ENCODE data around the gene PRPF31. TPM values are rescaled to one million over a fixed set of nuclear protein-coding genes. Genes with fewer than 3 reads are reported as not detected.

The PRPF31 gene
- total RNA-seq, 1 experiment from 2014 or later = 106 TPM

DNA sequence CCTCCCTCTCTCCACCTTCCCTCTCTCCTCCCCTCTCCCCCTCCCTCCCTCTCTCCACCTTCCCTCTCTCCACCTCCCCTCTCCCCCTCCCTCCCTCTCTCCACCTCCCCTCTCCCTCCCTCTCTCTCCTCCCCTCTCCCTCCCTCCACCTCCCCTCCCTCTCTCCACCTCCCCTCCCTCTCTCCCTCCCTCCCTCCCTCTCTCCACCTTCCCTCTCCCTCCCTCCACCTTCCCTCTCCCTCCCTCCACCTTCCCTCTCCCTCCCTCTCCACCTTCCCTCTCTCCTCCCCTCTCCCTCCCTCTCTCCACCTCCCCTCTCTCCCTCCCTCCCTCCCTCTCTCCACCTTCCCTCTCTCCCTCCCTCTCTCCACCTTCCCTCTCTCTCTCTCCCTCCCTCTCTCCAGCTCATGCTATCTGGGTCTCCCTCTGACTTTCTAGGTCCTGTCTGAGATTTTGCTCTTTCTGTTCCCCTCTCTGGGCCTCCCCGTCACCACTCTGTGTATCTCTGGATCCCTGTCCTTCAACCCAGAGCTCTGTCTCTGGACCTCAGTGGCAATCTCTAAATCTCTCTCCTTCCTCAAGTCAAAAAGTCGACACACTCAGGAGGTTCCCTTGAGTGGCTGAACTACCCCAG is 18.5 kb downstream of the PRPF31 start:
- TF ChIP-seq, protein P1, sequence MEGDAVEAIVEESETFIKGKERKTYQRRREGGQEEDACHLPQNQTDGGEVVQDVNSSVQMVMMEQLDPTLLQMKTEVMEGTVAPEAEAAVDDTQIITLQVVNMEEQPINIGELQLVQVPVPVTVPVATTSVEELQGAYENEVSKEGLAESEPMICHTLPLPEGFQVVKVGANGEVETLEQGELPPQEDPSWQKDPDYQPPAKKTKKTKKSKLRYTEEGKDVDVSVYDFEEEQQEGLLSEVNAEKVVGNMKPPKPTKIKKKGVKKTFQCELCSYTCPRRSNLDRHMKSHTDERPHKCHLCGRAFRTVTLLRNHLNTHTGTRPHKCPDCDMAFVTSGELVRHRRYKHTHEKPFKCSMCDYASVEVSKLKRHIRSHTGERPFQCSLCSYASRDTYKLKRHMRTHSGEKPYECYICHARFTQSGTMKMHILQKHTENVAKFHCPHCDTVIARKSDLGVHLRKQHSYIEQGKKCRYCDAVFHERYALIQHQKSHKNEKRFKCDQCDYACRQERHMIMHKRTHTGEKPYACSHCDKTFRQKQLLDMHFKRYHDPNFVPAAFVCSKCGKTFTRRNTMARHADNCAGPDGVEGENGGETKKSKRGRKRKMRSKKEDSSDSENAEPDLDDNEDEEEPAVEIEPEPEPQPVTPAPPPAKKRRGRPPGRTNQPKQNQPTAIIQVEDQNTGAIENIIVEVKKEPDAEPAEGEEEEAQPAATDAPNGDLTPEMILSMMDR (IDR thresholded peaks at IDR 0.05; ENCODE audit: unreplicated experiment) = no peak
- no peak overlapping the region for H3K4me3 Mint-ChIP-seq (ENCODE audit: low read depth, unreplicated experiment)
- H3K27ac Mint-ChIP-seq (ENCODE audit: unreplicated experiment) = no peak overlapping the region
- H3K4me1 Mint-ChIP-seq (ENCODE audit: low read depth, unreplicated experiment) = peaks cover 7% of the 10 kb centered on the region
- BruUV-seq (replicated peaks) = no TSS peak
- H3K36me3 Mint-ChIP-seq (ENCODE audit: insufficient read depth, unreplicated experiment) = peaks cover 52% of the 10 kb centered on the region
- intact Hi-C loops (cut with micrococcal nuclease; ENCODE audit: unreplicated experiment) = no loop called here
- CTCF ChIA-PET = no interaction called here
- H3K27me3 Mint-ChIP-seq (ENCODE audit: unreplicated experiment) = peaks cover 13% of the 10 kb centered on the region
- no peak for DNase-seq
- H3K9me3 Mint-ChIP-seq (ENCODE audit: low read depth, unreplicated experiment) = peaks cover 3% of the 10 kb centered on the region

DNA sequence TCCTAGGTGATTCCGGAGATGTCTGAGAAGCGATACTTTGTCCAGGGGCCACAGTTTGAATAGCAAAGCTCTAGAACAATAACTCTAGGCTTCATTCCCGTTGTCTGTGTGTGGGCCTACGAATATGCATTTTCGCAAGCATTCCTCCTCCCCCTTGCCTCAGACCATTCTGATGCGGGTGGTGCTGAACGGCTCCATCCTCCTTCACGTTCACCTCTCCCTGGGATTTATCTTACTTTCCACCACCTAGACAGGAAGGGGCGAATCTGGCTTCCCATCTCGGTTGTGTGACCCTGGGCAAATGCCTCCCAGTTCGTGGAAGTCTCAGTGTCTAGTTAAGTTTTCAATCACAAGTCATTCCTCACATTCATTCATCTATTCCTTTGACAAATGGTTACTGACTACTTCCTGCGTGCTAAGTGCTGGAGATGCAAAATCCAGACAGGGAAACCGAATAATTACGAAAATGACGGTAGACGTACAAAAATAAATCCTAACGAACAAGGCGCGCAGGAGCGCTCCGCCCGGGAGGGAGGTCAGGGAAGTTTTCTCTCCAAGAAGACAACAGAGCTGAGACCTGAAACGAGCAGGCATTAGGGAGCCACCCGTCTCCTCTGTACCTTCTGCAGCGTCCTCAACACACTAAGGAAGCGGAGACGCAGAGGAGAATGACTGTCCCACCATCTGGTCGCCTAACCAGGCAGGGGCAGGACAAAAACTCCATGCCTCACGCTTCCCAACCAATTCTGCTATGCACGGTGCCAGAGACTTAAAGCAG is 20.7 kb downstream of the PRPF31 start:
- H3K27me3 Mint-ChIP-seq (ENCODE audit: unreplicated experiment) = peaks cover 13% of the 10 kb centered on the region
- H3K4me1 Mint-ChIP-seq (ENCODE audit: low read depth, unreplicated experiment) = peaks cover 26% of the 10 kb centered on the region
- no peak for DNase-seq
- CTCF ChIA-PET = interaction anchor here (0.5 to 1.7 kb wide), 8 partner anchors 10 to 343 kb away, joined by 3 to 12 read pairs (median 6); partner anchors contain the start of genes LENG1, MBOAT7, PRPF31 and TFPT
- intact Hi-C loops (cut with micrococcal nuclease; ENCODE audit: unreplicated experiment) = no loop called here
- TF ChIP-seq, protein P1 (IDR thresholded peaks at IDR 0.05; ENCODE audit: unreplicated experiment) = no peak
- peaks cover 59% of the 10 kb centered on the region for H3K36me3 Mint-ChIP-seq (ENCODE audit: insufficient read depth, unreplicated experiment)
- BruUV-seq (replicated peaks) = TSS peak; percentile 95
- peaks cover 3% of the 10 kb centered on the region for H3K9me3 Mint-ChIP-seq (ENCODE audit: low read depth, unreplicated experiment)
- H3K4me3 Mint-ChIP-seq (ENCODE audit: low read depth, unreplicated experiment) = peak overlapping the region; percentile 84
- peak overlapping the region; percentile 96 for H3K27ac Mint-ChIP-seq (ENCODE audit: unreplicated experiment)

DNA sequence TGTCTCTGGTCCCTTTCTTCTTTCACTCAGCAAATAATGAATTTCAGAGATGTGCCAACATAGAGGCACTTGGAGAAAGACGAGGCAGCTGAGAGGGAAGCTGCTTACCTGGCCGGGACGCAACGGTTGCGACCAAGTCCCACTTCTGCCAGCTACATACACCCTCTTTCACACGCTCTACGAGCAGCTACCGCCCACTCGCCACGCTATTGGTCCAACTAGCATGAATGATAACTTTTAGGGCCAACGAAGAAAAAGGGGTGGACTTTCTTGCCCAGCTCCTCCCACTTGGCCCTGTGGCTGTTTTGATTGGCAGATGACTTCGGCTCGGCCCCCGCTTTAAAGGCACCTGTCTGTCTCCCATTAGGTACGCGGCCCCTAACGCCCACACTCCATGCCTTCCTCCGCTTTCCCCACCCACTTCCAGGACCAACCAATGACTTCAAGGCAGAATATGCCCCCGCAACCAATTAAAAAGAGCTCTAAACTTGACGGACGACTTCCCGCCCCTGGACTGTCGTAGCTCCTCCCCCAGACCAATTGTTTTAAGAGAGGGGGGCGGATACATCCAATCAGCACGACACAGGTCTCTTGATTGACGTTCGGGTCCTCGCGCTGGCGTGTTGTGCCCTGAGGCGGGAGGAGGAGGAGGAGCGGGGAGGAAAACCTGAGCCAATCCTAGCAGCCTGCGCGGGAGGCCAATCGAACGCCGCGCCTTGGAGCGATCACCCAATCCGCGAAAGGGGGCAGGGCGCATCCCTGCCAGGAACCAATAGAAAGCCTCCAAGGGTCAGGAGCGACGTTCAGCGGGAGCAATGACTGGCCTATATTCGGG is 21.5 kb downstream of the PRPF31 start:
- H3K4me3 Mint-ChIP-seq (ENCODE audit: low read depth, unreplicated experiment) = peak overlapping the region; percentile 84
- peaks cover 3% of the 10 kb centered on the region for H3K9me3 Mint-ChIP-seq (ENCODE audit: low read depth, unreplicated experiment)
- peaks cover 61% of the 10 kb centered on the region for H3K36me3 Mint-ChIP-seq (ENCODE audit: insufficient read depth, unreplicated experiment)
- H3K27ac Mint-ChIP-seq (ENCODE audit: unreplicated experiment) = peak overlapping the region; percentile 96
- TF ChIP-seq, protein P1 (IDR thresholded peaks at IDR 0.05; ENCODE audit: unreplicated experiment) = no peak
- H3K4me1 Mint-ChIP-seq (ENCODE audit: low read depth, unreplicated experiment) = peaks cover 32% of the 10 kb centered on the region
- peaks cover 13% of the 10 kb centered on the region for H3K27me3 Mint-ChIP-seq (ENCODE audit: unreplicated experiment)
- BruUV-seq (replicated peaks) = no TSS peak
- CTCF ChIA-PET = interaction anchor here (0.5 to 1.7 kb wide), 16 partner anchors 10 to 344 kb away, joined by 3 to 12 read pairs (median 4); partner anchors contain the start of genes LENG1, MBOAT7, PRKCG and PRPF31
- peak; percentile 100 for DNase-seq
- intact Hi-C loops (cut with micrococcal nuclease; ENCODE audit: unreplicated experiment) = loop anchor here (1.0 kb wide), 1 partner anchor 22 kb away; the partner anchor contains the start of gene LENG1

Measured in Calu3 (cell line).